ENCODE data around the gene STX8. TPM values are rescaled to one million over a fixed set of nuclear protein-coding genes. Genes with fewer than 3 reads are reported as not detected.

STX8 gene
- total RNA-seq, 1 experiment from 2014 or later = 50.3 TPM

- H3K27ac ChIP-seq (ENCODE audit: low read length) = no peak overlapping the region
- no peaks in the 10 kb centered on the region for H3K36me3 ChIP-seq (ENCODE audit: control insufficient read depth, insufficient read depth, low read length)
- no peak overlapping the region for H3K4me3 ChIP-seq (ENCODE audit: low read depth in 2 of 2, low read length in 2 of 2)
- no peaks in the 10 kb centered on the region for H3K27me3 ChIP-seq (ENCODE audit: control insufficient read depth, insufficient read depth, low read length)
- DNase-seq (ENCODE audit: low read depth, low spot score) = no peak
- intact Hi-C loops (cut with micrococcal nuclease; ENCODE audit: unreplicated experiment) (loop anchor here (10.0 kb wide), 1 partner anchor 116 kb away; no protein-coding TSS in a partner anchor), in situ Hi-C loops (cut with HindIII; ENCODE audit: low pct_unique_long_range_greater_than_20kb, low sequenced_read_pairs) (no loop called here)
- no peak for TF ChIP-seq TCF7L2 (IDR thresholded peaks at IDR 0.05; ENCODE audit: low read depth, low read length)
- TF ChIP-seq, protein P1, sequence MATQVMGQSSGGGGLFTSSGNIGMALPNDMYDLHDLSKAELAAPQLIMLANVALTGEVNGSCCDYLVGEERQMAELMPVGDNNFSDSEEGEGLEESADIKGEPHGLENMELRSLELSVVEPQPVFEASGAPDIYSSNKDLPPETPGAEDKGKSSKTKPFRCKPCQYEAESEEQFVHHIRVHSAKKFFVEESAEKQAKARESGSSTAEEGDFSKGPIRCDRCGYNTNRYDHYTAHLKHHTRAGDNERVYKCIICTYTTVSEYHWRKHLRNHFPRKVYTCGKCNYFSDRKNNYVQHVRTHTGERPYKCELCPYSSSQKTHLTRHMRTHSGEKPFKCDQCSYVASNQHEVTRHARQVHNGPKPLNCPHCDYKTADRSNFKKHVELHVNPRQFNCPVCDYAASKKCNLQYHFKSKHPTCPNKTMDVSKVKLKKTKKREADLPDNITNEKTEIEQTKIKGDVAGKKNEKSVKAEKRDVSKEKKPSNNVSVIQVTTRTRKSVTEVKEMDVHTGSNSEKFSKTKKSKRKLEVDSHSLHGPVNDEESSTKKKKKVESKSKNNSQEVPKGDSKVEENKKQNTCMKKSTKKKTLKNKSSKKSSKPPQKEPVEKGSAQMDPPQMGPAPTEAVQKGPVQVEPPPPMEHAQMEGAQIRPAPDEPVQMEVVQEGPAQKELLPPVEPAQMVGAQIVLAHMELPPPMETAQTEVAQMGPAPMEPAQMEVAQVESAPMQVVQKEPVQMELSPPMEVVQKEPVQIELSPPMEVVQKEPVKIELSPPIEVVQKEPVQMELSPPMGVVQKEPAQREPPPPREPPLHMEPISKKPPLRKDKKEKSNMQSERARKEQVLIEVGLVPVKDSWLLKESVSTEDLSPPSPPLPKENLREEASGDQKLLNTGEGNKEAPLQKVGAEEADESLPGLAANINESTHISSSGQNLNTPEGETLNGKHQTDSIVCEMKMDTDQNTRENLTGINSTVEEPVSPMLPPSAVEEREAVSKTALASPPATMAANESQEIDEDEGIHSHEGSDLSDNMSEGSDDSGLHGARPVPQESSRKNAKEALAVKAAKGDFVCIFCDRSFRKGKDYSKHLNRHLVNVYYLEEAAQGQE (IDR thresholded peaks at IDR 0.05; ENCODE audit: insufficient read depth in 1 of 2, low read depth in 2 of 2, low read length in 1 of 2) = no peak
- no peak for TF ChIP-seq SIN3A (IDR thresholded peaks at IDR 0.05; ENCODE audit: borderline replicate concordance, insufficient read depth, low read depth, low read length)
- TF ChIP-seq POLR2AphosphoS5 (IDR thresholded peaks at IDR 0.05; ENCODE audit: low read depth, low read length) = no peak
- TF ChIP-seq CTCF (IDR thresholded peaks at IDR 0.05) = no peak
- CTCF ChIA-PET = interaction anchor here (0.6 kb wide), 1 partner anchor 147 kb away, joined by 5 read pairs; no protein-coding TSS in a partner anchor
- H3K4me1 ChIP-seq (ENCODE audit: control insufficient read depth, insufficient read depth, low read length) = no peaks in the 10 kb centered on the region
- BruUV-seq (replicated peaks) = no TSS peak
- no peaks in the 10 kb centered on the region for H3K9me3 ChIP-seq (ENCODE audit: control insufficient read depth, insufficient read depth, low read depth, low read length)
- POLR2A ChIA-PET = no interaction called here
- ATAC-seq = no peak
Observed at GRCh38 chr17:9408381-9408780, 167.2 kb downstream of the STX8 start.

GRCh38 chr17:9406046-9406606 is 169.5 kb downstream of the STX8 start:
- BruUV-seq (replicated peaks) = no TSS peak
- no peak overlapping the region for H3K27ac ChIP-seq (ENCODE audit: low read length)
- intact Hi-C loops (cut with micrococcal nuclease; ENCODE audit: unreplicated experiment) = loop anchor here (10.0 kb wide), 1 partner anchor 119 kb away; no protein-coding TSS in a partner anchor
- no peaks in the 10 kb centered on the region for H3K27me3 ChIP-seq (ENCODE audit: control insufficient read depth, insufficient read depth, low read length)
- ATAC-seq (no peak), DNase-seq (ENCODE audit: low read depth, low spot score) (no peak)
- no peaks in the 10 kb centered on the region for H3K9me3 ChIP-seq (ENCODE audit: control insufficient read depth, insufficient read depth, low read depth, low read length)
- ChIA-PET POLR2A (no interaction called here), CTCF (no interaction called here)
- no peak overlapping the region for H3K4me3 ChIP-seq (ENCODE audit: low read depth in 2 of 2, low read length in 2 of 2)
- H3K4me1 ChIP-seq (ENCODE audit: control insufficient read depth, insufficient read depth, low read length) = no peaks in the 10 kb centered on the region
- H3K36me3 ChIP-seq (ENCODE audit: control insufficient read depth, insufficient read depth, low read length) = no peaks in the 10 kb centered on the region
- in situ Hi-C loops (cut with HindIII; ENCODE audit: low pct_unique_long_range_greater_than_20kb, low sequenced_read_pairs) = no loop called here
- TF ChIP-seq SIN3A (IDR thresholded peaks at IDR 0.05; ENCODE audit: borderline replicate concordance, insufficient read depth, low read depth, low read length) = no peak
- TF ChIP-seq, protein P1 (IDR thresholded peaks at IDR 0.05; ENCODE audit: insufficient read depth in 1 of 2, low read depth in 2 of 2, low read length in 1 of 2) = no peak
- no peak for TF ChIP-seq CTCF (IDR thresholded peaks at IDR 0.05)
- TF ChIP-seq POLR2AphosphoS5 (IDR thresholded peaks at IDR 0.05; ENCODE audit: low read depth, low read length) = no peak
- TF ChIP-seq TCF7L2 (IDR thresholded peaks at IDR 0.05; ENCODE audit: low read depth, low read length) = no peak
